Ishikawa (cell line): ENCODE results near the gene VNN1.

Experiments
- CEBPB ChIP-seq: IDR thresholded peaks from 2 replicates; pipeline ENCODE4 v1.6.1; 2012
- CREB1 ChIP-seq: IDR thresholded peaks from 2 replicates; pipeline ENCODE4 v1.6.1; 2012; ENCODE audit warnings: low read depth
- EGR1 ChIP-seq: IDR thresholded peaks from 2 replicates; pipeline ENCODE4 v1.6.1; 2012
- EP300 ChIP-seq: IDR thresholded peaks from 2 replicates; pipeline ENCODE4 v1.6.1; 2012; ENCODE audit warnings: borderline replicate concordance
- FOXM1 ChIP-seq: IDR thresholded peaks from 2 replicates; pipeline ENCODE4 v1.6.1; 2012; ENCODE audit warnings: low read depth, borderline replicate concordance
- NFIC ChIP-seq: IDR thresholded peaks from 2 replicates; pipeline ENCODE4 v1.6.1; 2012
- RAD21 ChIP-seq: IDR thresholded peaks from 2 replicates; pipeline ENCODE4 v1.6.1; 2012; ENCODE audit warnings: low read depth
- TAF1 ChIP-seq: IDR thresholded peaks from 2 replicates; pipeline ENCODE4 v1.6.1; 2012; ENCODE audit warnings: low read depth, mild to moderate bottlenecking
- TCF12 ChIP-seq: IDR thresholded peaks from 2 replicates; pipeline ENCODE4 v1.6.1; 2012; ENCODE audit warnings: low read depth
- TEAD4 ChIP-seq: IDR thresholded peaks from 2 replicates; pipeline ENCODE4 v1.6.1; 2012
- YY1 ChIP-seq: IDR thresholded peaks from 2 replicates; pipeline ENCODE4 v1.6.1; 2012; ENCODE audit warnings: low read depth
- ZBTB7A ChIP-seq: IDR thresholded peaks from 2 replicates; pipeline ENCODE4 v1.6.1; 2012; ENCODE audit warnings: low read depth
- TF ChIP-seq, protein P1 (sequence below): IDR thresholded peaks from 2 replicates; pipeline ENCODE4 v1.6.1; 2012
- TF ChIP-seq, protein P2 (sequence below): IDR thresholded peaks from 2 replicates; pipeline ENCODE4 v1.6.1; 2012; ENCODE audit warnings: low read depth, mild to moderate bottlenecking
- TF ChIP-seq, protein P3 (sequence below): IDR thresholded peaks from 2 replicates; pipeline ENCODE4 v1.6.1; 2012

Gene VNN1, protein sequence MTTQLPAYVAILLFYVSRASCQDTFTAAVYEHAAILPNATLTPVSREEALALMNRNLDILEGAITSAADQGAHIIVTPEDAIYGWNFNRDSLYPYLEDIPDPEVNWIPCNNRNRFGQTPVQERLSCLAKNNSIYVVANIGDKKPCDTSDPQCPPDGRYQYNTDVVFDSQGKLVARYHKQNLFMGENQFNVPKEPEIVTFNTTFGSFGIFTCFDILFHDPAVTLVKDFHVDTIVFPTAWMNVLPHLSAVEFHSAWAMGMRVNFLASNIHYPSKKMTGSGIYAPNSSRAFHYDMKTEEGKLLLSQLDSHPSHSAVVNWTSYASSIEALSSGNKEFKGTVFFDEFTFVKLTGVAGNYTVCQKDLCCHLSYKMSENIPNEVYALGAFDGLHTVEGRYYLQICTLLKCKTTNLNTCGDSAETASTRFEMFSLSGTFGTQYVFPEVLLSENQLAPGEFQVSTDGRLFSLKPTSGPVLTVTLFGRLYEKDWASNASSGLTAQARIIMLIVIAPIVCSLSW

DNA sequence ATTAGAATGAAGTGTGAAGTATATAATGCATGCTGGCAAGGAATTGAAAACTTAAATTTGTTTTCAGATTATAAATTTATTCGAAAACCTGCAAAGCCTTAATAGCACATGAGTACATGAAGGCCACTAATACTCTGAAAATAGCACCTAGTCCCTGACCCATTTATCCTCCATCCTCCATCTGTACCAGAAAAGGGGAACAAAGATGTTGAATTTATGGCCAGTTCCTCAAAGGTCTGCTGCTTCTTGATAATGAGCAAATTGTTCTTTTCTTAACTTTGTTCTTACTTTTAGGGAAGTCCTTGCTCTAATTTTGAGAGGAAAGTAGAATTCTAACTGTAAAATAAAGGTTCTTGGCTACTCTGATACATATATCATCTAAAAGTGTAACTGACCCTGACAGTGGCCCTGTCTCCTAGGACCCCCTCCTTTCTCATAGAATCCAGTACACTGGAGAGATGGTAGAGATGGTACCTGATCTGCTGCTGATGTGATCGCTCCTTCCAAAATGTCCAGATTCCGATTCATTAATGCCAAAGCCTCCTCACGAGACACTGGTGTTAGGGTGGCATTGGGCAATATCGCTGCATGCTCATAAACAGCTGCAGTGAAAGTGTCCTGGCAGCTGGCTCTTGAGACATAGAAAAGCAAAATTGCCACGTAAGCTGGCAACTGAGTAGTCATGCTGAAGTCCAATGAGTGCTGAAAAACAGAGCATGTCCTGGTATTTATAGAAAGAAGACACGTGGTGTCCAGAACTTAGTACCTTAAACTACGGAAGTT, at the start of gene VNN1:
Gene VNN1, minus strand, starts transcription at position 704 of the 783 bp plus-strand sequence. Its CDS starts 20 bp downstream, at position 684.
- TF ChIP-seq TEAD4: no peak
- TF ChIP-seq, protein P1, sequence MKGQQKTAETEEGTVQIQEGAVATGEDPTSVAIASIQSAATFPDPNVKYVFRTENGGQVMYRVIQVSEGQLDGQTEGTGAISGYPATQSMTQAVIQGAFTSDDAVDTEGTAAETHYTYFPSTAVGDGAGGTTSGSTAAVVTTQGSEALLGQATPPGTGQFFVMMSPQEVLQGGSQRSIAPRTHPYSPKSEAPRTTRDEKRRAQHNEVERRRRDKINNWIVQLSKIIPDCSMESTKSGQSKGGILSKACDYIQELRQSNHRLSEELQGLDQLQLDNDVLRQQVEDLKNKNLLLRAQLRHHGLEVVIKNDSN: no peak
- TF ChIP-seq, protein P2, sequence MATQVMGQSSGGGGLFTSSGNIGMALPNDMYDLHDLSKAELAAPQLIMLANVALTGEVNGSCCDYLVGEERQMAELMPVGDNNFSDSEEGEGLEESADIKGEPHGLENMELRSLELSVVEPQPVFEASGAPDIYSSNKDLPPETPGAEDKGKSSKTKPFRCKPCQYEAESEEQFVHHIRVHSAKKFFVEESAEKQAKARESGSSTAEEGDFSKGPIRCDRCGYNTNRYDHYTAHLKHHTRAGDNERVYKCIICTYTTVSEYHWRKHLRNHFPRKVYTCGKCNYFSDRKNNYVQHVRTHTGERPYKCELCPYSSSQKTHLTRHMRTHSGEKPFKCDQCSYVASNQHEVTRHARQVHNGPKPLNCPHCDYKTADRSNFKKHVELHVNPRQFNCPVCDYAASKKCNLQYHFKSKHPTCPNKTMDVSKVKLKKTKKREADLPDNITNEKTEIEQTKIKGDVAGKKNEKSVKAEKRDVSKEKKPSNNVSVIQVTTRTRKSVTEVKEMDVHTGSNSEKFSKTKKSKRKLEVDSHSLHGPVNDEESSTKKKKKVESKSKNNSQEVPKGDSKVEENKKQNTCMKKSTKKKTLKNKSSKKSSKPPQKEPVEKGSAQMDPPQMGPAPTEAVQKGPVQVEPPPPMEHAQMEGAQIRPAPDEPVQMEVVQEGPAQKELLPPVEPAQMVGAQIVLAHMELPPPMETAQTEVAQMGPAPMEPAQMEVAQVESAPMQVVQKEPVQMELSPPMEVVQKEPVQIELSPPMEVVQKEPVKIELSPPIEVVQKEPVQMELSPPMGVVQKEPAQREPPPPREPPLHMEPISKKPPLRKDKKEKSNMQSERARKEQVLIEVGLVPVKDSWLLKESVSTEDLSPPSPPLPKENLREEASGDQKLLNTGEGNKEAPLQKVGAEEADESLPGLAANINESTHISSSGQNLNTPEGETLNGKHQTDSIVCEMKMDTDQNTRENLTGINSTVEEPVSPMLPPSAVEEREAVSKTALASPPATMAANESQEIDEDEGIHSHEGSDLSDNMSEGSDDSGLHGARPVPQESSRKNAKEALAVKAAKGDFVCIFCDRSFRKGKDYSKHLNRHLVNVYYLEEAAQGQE: no peak
- TF ChIP-seq RAD21: no peak
- no peak for TF ChIP-seq TCF12
- no peak for TF ChIP-seq FOXM1

DNA sequence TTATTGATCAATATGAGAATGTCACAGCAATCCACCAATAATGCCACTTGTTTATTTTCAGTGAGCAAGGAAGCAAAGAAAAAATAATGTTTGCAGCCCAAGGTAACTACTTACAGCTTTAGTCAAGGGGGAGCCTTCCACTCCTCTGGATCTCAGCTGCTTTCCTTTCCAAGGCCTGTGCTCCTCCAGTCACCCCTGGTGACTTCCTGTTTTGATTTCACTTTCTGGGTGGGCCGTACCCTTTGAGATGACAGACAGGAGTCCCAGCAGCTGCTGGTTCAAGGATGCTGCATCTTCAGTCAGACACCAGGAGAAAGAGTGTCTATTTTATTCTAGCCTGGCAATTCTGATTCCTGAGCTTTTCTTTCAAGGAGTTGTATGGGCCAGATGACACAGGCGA, 49.4 kb upstream of the VNN1 start:
- no peak for TF ChIP-seq TAF1
- TF ChIP-seq ZBTB7A: no peak
- no peak for TF ChIP-seq TEAD4
- no peak for TF ChIP-seq EP300
- TF ChIP-seq CEBPB: no peak
- no peak for TF ChIP-seq YY1
- TF ChIP-seq, protein P2: no peak
- TF ChIP-seq NFIC: no peak
- TF ChIP-seq, protein P1: no peak
- no peak for TF ChIP-seq EGR1
- no peak for TF ChIP-seq CREB1
- TF ChIP-seq FOXM1: no peak
- TF ChIP-seq RAD21: no peak
- no peak for TF ChIP-seq TCF12

DNA sequence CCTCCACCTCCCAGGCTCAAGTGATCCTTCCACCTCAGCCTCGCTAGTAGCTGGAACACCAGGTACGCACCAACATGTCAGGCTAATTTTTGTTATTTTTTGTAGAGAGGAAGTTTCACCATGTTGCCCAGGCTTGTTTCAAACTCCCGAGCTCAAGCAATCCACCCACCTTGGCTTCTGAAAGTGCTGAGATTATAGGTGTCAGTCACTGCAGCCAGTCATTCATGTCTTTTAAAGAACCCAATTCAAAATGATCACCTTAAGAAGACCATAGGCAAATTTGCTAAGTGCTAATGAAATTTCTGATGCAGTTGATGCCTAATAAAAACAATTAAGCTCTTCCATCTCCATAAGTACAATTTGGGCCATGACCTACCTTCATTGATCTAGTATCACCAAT, 46.4 kb upstream of the VNN1 start:
- TF ChIP-seq, protein P2: no peak
- TF ChIP-seq FOXM1 (no peak), YY1 (no peak), EGR1 (no peak), NFIC (no peak), RAD21 (no peak), TAF1 (no peak), TCF12 (no peak), TEAD4 (no peak), ZBTB7A (no peak), EP300 (no peak), CREB1 (no peak), CEBPB (no peak)
- TF ChIP-seq, protein P1: no peak
- TF ChIP-seq, protein P3, sequence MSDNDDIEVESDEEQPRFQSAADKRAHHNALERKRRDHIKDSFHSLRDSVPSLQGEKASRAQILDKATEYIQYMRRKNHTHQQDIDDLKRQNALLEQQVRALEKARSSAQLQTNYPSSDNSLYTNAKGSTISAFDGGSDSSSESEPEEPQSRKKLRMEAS: no peak
